Measurements from ENCODE around the gene LBP.
A peak's percentile ranks its signal among the peaks of the same experiment; 100 is the strongest.
"Not testable (repeated sequence)": the region's sequence is repeated elsewhere in the genome, so short reads cannot be mapped to it uniquely, and the experiment has no call there.

Gene LBP

DNA sequence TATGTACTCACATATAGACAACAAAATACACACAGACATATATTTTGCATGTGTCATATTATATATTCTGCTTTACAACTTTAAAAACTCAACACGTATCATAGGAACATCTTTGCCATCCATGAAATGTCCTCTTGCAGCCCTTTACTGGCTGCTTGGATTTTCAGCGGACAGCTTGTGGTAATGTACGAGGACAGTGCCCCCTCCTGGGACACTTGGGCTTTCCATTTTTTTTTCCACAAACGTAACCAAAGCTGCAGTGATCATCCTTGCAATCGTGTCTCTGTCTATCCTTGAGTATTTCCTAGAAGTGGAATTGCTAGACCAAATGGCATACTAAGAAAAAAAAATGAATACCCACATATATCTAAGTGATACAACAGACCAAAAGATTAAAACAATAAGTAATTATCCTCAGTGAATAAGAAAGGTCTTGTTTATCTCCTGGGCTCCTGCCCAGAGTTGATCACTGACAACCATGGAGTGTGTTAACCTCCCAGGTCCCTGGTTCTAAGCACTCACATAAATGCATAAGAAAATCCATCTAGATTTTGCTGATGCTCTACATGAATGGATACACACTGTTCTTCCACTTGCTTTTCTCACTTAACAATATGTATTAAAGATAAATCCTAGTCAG, 24.2 kb upstream of the LBP start:
- DNase-seq, result peak; percentile 50

DNA sequence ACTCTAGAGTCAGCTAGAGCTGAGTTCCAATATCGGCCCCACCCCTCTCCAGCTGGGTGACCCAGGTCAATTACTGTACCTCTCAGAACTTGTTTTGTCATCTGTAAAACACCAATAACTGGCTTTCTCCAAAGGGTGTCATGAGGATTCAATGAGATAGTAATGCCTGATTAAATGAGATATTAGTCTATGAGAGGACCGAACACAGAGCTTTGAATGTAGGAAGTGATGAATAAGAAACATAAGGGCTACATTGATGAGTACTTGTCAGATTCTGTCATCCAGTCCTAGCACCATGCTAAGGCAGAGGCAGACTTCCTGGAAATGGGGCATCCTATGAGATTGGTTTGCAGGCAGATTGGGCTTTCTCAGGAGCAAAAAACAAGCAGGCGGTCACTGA, 22.1 kb upstream of the LBP start:
- DNase-seq, result no peak

DNA sequence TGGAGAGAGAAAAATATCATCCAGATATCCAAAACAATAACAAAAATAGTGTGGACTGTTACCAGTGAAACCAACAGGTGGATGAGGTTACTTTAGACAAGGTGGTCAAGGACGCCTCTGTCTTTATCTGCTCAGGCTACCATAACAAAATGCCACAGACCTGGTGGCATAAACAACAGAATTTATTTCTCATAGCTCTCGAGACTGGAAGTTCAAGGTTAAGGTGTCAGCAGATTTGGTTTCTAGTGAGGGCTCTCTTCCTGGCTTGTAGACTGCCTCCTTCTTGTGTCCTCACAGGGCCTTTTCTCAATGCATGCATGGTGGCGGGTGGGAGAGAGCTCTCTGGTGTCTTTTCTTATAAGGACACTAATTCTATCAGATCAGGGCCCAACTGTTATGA, 21.1 kb upstream of the LBP start:
- DNase-seq, result no peak

DNA sequence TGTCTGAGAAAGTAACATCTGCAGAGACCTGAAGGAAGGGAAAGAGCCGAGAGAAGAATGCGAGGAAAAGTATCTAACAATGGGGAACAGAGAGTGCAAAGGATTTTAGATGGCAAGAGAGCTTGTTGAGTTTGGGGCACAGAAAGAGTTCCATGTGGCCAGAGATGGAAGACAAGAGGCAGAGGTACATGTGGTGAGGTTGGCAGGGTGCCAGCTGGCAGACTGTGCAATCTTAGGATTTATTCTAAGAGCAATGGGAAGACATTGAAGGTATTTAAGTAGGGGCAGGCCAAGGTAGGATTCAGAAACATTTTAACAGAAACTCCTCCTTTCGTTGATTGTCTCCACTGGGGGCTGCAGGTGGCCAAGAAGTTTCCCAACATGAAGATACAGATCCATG, 20.4 kb upstream of the LBP start:
- peak; percentile 10 for DNase-seq

- no peak for DNase-seq
Observed at GRCh38 chr20:38326309-38326708, 20.0 kb upstream of the LBP start.

GRCh38 chr20:38330638-38331037, 15.6 kb upstream of the LBP start:
- no peak for DNase-seq

DNA sequence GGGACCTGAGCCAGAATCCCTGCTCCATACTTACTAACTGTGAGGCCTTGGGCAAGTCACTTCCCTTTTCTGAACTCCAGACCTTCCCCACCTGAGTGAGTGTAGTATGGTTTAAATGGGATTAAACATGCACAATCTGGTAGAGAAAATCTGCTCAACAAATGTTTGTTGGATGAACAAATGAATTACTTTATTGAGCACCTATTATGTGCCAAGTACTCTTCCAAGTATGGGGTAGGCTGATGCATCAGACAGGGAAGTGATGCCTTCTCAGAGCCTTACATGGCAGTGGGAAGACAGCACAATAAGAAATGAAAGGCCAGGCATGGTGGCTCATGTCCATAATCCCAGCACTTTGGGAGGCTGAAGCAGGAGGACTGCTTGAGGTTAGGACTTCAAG, 15.0 kb upstream of the LBP start:
- no peak for DNase-seq

- no peak for DNase-seq
Observed at GRCh38 chr20:38331814-38332213, 14.5 kb upstream of the LBP start.

- DNase-seq, result no peak
Observed at GRCh38 chr20:38334016-38334415, 12.3 kb upstream of the LBP start.

DNA sequence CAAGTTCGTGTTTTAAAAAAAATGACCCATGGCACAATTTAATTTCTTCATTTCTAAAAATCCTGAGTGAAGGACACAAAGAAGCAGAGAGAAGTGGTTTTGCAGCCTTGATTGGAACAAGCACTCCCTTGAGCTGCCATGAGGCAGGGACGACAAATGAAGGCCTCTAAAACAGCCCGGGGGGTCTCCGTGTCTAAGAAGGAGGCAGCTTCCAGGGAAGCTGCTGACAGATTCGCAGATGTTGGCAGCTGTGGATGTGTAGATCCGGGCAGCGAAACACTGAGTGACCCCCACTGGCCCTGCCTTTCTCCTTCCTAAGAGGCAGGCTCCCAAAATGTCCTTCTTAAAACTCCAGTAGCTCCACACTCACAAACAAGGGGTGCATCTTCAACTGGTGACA, 9.6 kb upstream of the LBP start:
- DNase-seq, result no peak

DNA sequence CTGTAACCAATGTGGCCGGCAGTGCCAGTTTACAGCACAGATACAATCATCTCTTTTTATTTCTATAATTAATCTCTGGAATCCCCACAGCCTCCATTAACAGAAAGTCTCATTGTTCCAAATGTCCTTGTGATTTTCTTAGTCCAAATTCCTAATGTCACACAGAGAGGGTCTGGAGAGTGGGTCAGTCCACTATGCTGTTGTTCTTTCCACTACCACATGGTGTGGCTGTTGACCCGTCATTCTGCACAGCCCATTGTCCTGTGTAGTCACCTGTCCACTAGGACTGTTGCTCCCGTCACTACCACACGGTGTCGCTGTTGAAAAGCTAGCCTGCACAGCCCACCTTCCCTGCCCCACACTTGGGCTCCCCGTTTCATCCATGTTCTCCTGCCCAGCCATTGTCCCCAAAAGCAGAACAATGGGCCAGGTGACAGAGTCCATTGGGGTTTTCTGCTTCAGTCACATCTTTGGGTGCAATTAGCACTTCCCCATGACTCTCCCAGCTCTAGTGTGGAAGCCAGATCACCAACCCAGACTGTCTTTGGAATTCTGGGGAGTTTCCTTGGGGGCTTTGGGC, 8.6 kb upstream of the LBP start:
- peak; percentile 32 for DNase-seq

- no peak for DNase-seq
Observed at GRCh38 chr20:38338849-38339520, 7.3 kb upstream of the LBP start.

DNA sequence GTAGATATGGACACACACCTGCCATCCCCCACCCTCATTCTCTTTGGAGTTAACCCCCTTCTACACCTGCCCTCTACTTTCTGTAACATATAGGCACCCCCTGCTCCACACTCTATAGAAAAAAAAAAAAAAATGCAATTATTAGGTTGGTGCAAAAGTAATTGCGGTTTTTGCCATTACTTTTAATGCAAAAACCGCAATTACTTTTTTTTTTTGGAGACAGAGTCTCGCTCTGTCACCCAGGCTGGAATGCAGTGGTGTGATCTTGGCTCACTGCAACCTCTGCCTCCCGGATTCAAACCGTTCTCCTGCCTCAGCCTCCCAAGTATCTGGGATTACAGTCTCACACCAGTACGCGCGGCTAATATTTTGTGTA, 6.8 kb upstream of the LBP start:
- DNase-seq, result not testable (repeated sequence)

DNA sequence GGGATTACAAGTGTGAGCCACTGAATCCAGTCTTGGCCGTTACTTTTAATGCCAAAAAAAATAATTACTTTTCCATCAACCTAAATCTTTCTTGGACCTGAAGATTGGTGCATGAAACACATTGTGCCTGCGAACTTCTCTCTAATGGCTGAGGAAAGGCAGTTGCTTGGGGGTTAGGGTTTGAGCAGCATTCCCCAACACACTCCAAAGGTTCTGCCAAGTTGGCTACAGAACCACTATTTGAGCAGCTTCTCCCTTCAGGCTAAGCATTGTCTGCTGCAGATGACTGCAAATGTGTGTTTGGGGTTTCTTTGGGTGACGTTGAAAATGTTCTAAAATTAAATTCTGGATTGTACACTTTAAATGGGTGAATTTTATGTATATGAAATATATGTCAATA, 6.3 kb upstream of the LBP start:
- no peak for DNase-seq

DNA sequence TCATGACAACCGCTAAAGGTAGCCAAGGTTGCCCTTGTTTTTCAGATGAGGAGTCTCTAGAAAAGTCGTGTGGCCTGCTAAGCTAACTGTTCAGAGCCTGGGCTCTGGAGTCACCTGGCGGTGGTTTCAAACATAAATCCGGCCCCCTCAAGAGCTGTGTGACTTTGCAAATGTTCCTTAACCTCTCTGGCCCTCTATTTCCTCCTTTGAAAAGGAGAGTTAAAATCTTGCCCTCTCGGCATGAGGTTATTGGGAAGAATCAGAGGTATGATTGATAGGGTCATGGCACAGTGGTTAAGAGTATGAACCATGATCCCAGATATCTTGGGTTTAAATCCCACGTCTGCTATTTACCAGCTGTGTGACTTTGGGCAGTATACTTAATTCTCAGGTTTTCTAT, 5.6 kb upstream of the LBP start:
- DNase-seq, result no peak

DNA sequence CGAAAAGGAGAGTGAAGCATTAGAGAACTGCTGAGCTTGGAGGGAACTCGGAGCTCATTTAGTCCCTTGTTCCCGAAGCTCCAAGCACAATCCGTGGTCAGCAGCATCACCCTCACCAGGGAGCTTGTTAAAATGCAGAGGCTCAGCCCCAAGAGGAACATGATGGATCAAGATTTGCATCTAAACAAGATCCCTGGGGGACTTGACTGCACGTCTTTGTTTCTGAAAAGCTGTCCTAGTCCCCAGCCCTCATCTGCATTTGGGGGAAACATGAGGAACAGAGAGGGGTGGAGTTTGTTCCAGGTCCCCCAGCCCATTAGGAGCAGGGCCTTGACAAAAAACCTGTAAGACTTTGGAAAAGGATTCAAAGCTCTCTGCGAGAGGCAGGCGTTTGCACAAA, 4.1 kb upstream of the LBP start:
- no peak for DNase-seq

- DNase-seq, result no peak
Observed at GRCh38 chr20:38342713-38343310, 3.5 kb upstream of the LBP start.

- DNase-seq, result no peak
Observed at GRCh38 chr20:38343311-38344106, 2.8 kb upstream of the LBP start.

DNA sequence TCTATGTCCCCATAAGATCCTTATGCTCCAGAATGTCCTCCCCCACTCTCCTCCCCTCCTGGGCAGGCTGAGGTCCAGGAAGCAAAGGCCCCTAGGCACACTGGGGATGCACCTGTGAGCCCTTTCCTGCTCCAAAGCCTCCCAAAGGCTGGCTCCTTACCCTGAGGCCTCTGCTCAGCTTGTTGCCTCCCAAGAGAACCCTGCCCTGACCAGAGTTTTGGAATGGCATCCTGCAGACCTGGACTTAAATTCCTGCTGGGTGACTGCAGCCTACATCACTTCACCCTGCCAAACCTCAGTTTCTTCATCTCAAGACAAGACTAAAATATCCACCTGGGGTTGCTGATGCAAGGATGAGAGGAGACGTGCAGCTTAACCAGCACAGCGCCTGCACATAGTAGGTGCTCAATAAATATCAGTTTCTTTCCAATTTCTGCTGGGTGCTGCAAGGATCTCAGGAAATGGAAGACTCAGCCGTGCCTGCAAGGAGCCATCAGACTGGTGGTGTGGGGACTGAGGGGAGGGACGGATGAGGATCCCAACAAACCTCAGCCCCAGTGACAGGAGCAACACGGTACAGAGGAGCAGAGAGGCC, 2.1 kb upstream of the LBP start:
- DNase-seq, result no peak

DNA sequence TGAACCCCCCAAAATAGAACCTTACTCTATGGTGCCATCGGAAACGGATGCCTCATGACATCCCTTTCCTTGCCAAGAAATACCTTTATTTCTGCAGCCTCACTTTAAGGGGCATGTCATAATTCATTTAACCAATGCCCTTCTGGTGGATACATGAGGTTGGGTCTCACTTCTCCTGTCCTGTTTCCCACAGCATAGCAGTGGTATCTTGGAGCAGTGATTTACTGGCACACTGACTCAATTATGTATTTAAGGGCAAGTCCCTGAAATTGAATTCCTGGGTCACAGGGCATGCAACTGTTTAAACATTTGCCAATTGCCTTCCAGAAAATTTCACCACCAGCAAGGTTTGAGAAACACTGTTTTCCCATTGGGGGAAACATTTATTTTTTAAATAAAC, 639 bp upstream of the LBP start:
- no peak for DNase-seq

DNA sequence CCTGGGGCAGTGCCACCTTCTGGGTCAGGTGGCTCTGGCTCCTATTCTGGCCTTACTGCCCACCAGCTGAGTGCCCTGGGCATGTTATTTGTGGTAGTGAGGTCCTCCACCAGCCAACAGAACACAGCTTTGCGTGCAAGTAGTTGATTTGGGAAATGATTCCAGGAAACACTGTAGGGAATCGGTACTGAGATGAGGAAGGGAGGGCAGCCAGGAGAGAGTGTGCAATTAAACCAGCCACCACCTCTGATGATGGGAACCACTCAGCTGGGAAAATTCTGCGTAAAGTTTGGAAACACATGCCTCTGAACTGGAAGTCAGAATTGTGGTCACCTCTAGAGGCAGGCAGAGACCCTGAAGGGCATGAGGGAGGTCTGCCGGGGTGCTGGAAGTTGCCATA, 459 bp downstream of the LBP start:
- no peak for DNase-seq

GRCh38 chr20:38349856-38350255, 3.6 kb downstream of the LBP start:
- no peak for DNase-seq

Data from MV-4-11 (cell line).